A549 (cell line): Measurements from ENCODE around the gene APOL3. TPM values are rescaled to one million over a fixed set of nuclear protein-coding genes. Genes with fewer than 3 reads are reported as not detected.
"Not testable (repeated sequence)": the region's sequence is repeated elsewhere in the genome, so short reads cannot be mapped to it uniquely, and the experiment has no call there.

Experiments used
- ATAC-seq, 2 experiments: fragments of 200-7000 bp in 1 of 2; fragments of >200 bp in 1 of 2; cut with Nextera tagmentation in 1 of 2; cut with Tn5 transposase in 1 of 2; 3 replicates each; pipeline versions ENCODE4 v1.8.0 to v1.9.1; 2018 to 2020; ENCODE audit warnings: mild to moderate bottlenecking in 1 of 2, moderate library complexity in 1 of 2
- CTCF ChIA-PET: fragments of 300-600 bp; sonication (Branson Sonifier 250); formaldehyde crosslinking; extraction: SDS; loops from one replicate; lab custom pipeline; 2021; ENCODE audit warnings: antibody characterized with exemption, inconsistent platforms; lab: Yijun Ruan, JAX
- POLR2A ChIA-PET: fragments of 350-600 bp; formaldehyde crosslinking; extraction: SDS; loops from one replicate; lab custom pipeline; 2021; ENCODE audit warnings: antibody characterized with exemption, inconsistent platforms; lab: Yijun Ruan, JAX
- DNase-seq, 2 experiments: peaks; one replicate each; pipeline versions ENCODE4 v3.0.0 to v3.0.0-alpha.2; 2011 to 2016; ENCODE audit warnings: low read depth in 1 of 2, low spot score in 1 of 2
- FAIRE-seq: peaks from 2 replicates; lab custom pipeline; 2011; peaks lifted over from hg19 to GRCh38; lab: Jason Lieb, UNC
- H3K27ac ChIP-seq, 2 experiments: fragments of >200 bp; sonication (Bioruptor Twin); formaldehyde crosslinking; 3 replicates each; pipeline ENCODE4 v1.5.1; 2016 to 2017
- H3K4me1 ChIP-seq: fragments of >200 bp; sonication (Bioruptor Twin); formaldehyde crosslinking; 3 replicates; pipeline ENCODE4 v1.6.1; 2016
- H3K4me2 ChIP-seq: fragments of >200 bp; sonication (Bioruptor Twin); formaldehyde crosslinking; 3 replicates; pipeline ENCODE4 v1.6.1; 2016
- H3K4me3 ChIP-seq: fragments of >200 bp; sonication (Bioruptor Twin); formaldehyde crosslinking; 3 replicates; pipeline ENCODE4 v1.5.1; 2016
- H3K9me3 ChIP-seq: fragments of >200 bp; sonication (Bioruptor Twin); formaldehyde crosslinking; 3 replicates; pipeline ENCODE4 v1.6.1; 2016
- CHD2 ChIP-seq: fragments of 150-350 bp; IDR thresholded peaks from 2 replicates; pipeline ENCODE4 v1.6.1; 2014; ENCODE audit warnings: low read length; ENCODE audit not compliant: partially characterized antibody
- HEYL ChIP-seq: fragments of 250-450 bp; sonication (Bioruptor Pico); IDR thresholded peaks from 2 replicates; pipeline ENCODE4 v1.8.0; 2021; ENCODE audit warnings: mild to moderate bottlenecking, moderate library complexity
- MAFK ChIP-seq: fragments of 450-650 bp; IDR thresholded peaks from 2 replicates; pipeline ENCODE4 v1.6.1; 2014; ENCODE audit not compliant: partially characterized antibody
- MYC ChIP-seq: IDR thresholded peaks from 2 replicates; pipeline ENCODE4 v1.6.1; 2012; ENCODE audit warnings: mild to moderate bottlenecking, inconsistent platforms, low read length, improper control_type of control experiment, borderline replicate concordance
- RFX5 ChIP-seq: fragments of 450-650 bp; IDR thresholded peaks from 2 replicates; pipeline ENCODE4 v1.7.1; 2014; ENCODE audit warnings: antibody characterized with exemption, mild to moderate bottlenecking, moderate library complexity
- TFCP2L1 ChIP-seq: fragments of 250-450 bp; sonication (Bioruptor Pico); IDR thresholded peaks from 2 replicates; pipeline ENCODE4 v1.5.0; 2021; ENCODE audit warnings: mild to moderate bottlenecking
- ZFP36 ChIP-seq: fragments of 450-650 bp; IDR thresholded peaks from 2 replicates; pipeline ENCODE4 v1.6.1; 2014; ENCODE audit warnings: borderline replicate concordance; ENCODE audit not compliant: partially characterized antibody
- WGBS: methylation state at CpG from one replicate; pipeline ENCODE4 v1.1.6; 2017; ENCODE audit errors: missing lambda C conversion rate; 5-methylcytosine and 5-hydroxymethylcytosine counted together
- polyA plus RNA-seq, 4 experiments: library from polyadenylated mRNA; depleted of rRNA in 3 of 4; stranded (reverse); fragments of >200 nt; fragmentation: RNase III in 1 of 4; extraction: RNeasy Plus Mini Kit Qiagen cat#74134 plus additional on column Dnase treatment in 1 of 4; gene quantifications; 2 replicates in 3 of 4; 3 replicates in 1 of 4; pipeline ENCODE4 v1.2.3, GENCODE V29; 2011 to 2017
- TF ChIP-seq, protein P1 (sequence below): IDR thresholded peaks from 2 replicates; pipeline ENCODE4 v1.6.1; 2012; ENCODE audit warnings: low read depth, borderline replicate concordance
- TF ChIP-seq, protein P2 (sequence below): fragments of 250-450 bp; sonication (Bioruptor Pico); IDR thresholded peaks from 2 replicates; pipeline ENCODE4 v1.5.0; 2021; ENCODE audit warnings: mild to moderate bottlenecking, moderate library complexity, borderline replicate concordance
- TF ChIP-seq, protein P3 (sequence below): fragments of >200 bp; sonication (Bioruptor Twin); formaldehyde crosslinking; IDR thresholded peaks from 3 replicates; pipeline ENCODE4 v1.5.1; 2016

The APOL3 gene
- polyA plus RNA-seq, 2 of the 4 experiments (the other 2 are of a cell fraction), result not detected

DNA sequence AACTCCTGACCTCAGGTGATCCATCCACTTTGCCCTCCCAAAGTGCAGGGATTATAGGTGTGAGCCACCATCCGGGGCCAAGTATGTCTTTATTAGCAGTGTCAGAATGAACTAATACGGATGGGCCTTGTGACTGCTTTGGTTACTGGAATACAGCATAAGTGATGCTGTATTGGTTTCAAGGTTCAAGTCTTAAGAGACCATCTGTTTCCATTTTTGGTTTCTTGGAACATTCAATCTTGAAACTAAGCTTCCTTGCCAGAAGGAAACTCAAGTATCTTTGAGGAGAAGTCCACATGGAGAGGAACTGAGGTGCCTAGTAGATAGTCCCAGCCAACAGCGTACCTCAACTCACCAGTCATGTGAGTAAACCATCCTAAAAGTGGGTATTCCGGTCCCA is 58.8 kb downstream of the APOL3 start:
- no peak for FAIRE-seq
- TF ChIP-seq, protein P1, sequence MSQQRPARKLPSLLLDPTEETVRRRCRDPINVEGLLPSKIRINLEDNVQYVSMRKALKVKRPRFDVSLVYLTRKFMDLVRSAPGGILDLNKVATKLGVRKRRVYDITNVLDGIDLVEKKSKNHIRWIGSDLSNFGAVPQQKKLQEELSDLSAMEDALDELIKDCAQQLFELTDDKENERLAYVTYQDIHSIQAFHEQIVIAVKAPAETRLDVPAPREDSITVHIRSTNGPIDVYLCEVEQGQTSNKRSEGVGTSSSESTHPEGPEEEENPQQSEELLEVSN, result no peak
- no peak for TF ChIP-seq ZFP36
- TF ChIP-seq CHD2, result no peak
- no peak for TF ChIP-seq HEYL
- TF ChIP-seq TFCP2L1 (CRISPR knock-in tag), result no peak
- ChIA-PET CTCF (interaction anchor here (1.4 kb wide), 1 partner anchor 35 kb away, joined by 4 read pairs; no protein-coding TSS in a partner anchor), POLR2A (no interaction called here)
- H3K4me1 ChIP-seq, result no peaks in the 10 kb centered on the region
- 86% methylated on average over 3 of the region's 4 CpGs for WGBS
- no peak for DNase-seq
- H3K9me3 ChIP-seq, result no peaks in the 10 kb centered on the region
- H3K4me2 ChIP-seq, result no peak overlapping the region
- no peak for ATAC-seq
- H3K27ac ChIP-seq, result no peak overlapping the region
- H3K4me3 ChIP-seq, result no peak overlapping the region

DNA sequence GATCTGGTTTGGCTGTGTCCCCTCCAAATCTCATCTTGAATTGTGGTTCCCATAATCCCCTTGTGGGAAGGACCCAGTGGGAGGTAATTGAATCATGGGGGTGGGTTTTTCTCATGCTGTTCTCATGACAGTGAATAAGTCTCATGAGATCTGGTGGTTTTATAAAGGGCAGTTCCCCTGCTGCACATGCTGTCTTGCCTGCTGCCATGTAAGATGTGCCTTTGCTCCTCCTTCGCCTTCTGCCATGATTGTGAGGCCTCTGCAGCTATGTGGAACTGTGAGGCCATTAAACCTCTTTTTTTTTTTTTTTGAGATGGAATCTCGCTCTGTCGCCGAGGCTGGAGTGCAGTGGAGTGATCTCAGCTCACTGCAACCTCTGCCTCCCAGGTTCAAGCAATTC is 59.6 kb downstream of the APOL3 start:
- ATAC-seq, H3K27ac ChIP-seq, H3K4me3 ChIP-seq, H3K9me3 ChIP-seq, FAIRE-seq, DNase-seq, H3K4me2 ChIP-seq, POLR2A ChIA-PET, H3K4me1 ChIP-seq, CTCF ChIA-PET: not testable (repeated sequence)
- 92% methylated on average over 4 of the region's 4 CpGs for WGBS

DNA sequence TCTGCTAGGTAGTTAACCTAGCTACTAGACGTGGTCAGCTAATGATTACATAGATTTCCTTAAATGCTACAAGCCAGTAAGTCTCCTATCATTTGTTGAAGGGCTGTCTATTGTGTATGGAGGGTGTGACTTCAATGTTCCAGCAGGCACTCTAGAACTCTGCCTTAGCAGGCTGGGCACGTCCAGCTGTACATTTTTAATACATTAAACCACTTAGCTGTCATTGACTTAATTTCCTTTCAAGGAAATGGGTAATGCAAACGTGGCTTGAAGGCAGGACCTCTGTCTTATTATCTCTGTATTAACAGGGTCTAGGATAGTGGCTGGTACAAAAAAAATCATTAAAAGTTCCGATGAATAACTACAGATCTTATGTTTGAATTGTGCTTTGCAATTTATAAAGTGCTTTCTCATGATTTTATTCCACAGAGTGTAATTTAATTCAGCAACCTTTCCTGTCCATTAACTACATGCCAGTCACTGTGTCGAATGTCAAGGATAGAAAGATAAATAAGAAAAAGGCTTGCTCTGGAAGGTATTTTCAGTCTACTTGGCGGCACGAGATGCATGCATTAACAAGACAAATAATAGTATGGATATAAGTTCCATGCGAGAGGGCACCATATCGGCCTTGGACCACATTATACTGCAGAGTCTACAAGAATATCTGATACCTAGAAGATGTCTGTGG is 60.3 kb downstream of the APOL3 start:
- H3K4me3 ChIP-seq, result no peak overlapping the region
- CTCF ChIA-PET, result interaction anchor here (0.6 to 1.7 kb wide), 2 partner anchors 34 to 395 kb away, joined by 3 to 5 read pairs; no protein-coding TSS in a partner anchor
- H3K4me1 ChIP-seq, result no peaks in the 10 kb centered on the region
- no peak for FAIRE-seq
- H3K9me3 ChIP-seq, result no peaks in the 10 kb centered on the region
- no peak overlapping the region for H3K4me2 ChIP-seq
- H3K27ac ChIP-seq, result no peak overlapping the region
- 60% methylated on average over 9 of the region's 9 CpGs for WGBS
- TF ChIP-seq, protein P2, sequence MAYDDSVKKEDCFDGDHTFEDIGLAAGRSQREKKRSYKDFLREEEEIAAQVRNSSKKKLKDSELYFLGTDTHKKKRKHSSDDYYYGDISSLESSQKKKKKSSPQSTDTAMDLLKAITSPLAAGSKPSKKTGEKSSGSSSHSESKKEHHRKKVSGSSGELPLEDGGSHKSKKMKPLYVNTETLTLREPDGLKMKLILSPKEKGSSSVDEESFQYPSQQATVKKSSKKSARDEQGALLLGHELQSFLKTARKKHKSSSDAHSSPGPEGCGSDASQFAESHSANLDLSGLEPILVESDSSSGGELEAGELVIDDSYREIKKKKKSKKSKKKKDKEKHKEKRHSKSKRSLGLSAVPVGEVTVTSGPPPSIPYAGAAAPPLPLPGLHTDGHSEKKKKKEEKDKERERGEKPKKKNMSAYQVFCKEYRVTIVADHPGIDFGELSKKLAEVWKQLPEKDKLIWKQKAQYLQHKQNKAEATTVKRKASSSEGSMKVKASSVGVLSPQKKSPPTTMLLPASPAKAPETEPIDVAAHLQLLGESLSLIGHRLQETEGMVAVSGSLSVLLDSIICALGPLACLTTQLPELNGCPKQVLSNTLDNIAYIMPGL, result no peak
- no peak for TF ChIP-seq MAFK
- TF ChIP-seq, protein P3, sequence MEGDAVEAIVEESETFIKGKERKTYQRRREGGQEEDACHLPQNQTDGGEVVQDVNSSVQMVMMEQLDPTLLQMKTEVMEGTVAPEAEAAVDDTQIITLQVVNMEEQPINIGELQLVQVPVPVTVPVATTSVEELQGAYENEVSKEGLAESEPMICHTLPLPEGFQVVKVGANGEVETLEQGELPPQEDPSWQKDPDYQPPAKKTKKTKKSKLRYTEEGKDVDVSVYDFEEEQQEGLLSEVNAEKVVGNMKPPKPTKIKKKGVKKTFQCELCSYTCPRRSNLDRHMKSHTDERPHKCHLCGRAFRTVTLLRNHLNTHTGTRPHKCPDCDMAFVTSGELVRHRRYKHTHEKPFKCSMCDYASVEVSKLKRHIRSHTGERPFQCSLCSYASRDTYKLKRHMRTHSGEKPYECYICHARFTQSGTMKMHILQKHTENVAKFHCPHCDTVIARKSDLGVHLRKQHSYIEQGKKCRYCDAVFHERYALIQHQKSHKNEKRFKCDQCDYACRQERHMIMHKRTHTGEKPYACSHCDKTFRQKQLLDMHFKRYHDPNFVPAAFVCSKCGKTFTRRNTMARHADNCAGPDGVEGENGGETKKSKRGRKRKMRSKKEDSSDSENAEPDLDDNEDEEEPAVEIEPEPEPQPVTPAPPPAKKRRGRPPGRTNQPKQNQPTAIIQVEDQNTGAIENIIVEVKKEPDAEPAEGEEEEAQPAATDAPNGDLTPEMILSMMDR, result no peak
- TF ChIP-seq, all 56 proteins: peak for 0
- POLR2A ChIA-PET, result no interaction called here
- ATAC-seq (no peak), DNase-seq (no peak)

DNA sequence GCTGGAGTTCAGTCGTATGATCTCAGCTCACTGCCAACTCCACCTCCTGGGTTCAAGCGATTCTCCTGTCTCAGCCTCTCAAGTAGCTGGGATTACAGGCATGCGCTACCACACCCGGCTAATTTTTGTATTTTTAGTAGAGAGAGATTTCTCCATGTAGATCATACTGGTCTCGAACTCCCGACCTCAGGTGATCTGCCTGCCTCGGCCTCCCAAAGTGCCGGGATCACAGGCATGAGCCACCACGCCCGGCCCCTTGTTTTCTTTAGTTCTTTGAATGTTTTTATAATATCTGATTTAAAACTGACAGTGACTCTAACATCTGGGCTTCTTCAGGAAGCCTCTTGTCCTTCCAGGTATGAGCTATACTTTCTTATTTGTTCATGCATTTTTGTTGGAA is 61.0 kb downstream of the APOL3 start:
- DNase-seq, POLR2A ChIA-PET, H3K4me2 ChIP-seq, ATAC-seq, FAIRE-seq, H3K9me3 ChIP-seq, H3K4me1 ChIP-seq, H3K27ac ChIP-seq, H3K4me3 ChIP-seq: not testable (repeated sequence)
- CTCF ChIA-PET, result interaction anchor here (0.6 to 1.7 kb wide), 2 partner anchors 34 to 395 kb away, joined by 3 to 5 read pairs; no protein-coding TSS in a partner anchor
- 70% methylated on average over 10 of the region's 10 CpGs for WGBS

DNA sequence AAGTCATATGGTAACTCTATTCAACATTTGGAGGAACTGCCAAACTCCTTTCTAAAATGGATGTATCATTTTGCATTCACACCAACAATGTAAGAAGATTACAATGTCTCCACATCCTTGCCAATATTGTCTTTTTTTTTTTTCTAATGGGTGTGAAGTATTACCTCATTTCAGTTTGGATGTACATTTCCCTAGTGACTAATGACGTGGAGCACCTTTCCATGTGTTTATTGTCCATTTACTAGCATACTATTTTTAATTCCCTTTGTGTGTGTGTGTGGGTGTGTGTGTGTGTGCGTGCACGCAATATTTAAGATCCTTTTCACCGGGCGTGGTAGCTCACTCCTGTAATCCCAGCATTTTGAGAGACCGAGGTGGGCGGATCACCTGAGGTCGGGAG is 62.7 kb downstream of the APOL3 start:
- 84% methylated on average over 8 of the region's 8 CpGs for WGBS
- H3K4me3 ChIP-seq, result no peak overlapping the region
- POLR2A ChIA-PET, result no interaction called here
- peak; percentile 83 for TF ChIP-seq RFX5
- no peak for TF ChIP-seq MYC
- no peak for TF ChIP-seq CHD2
- TF ChIP-seq, all 56 proteins: peak for 1
- no peak overlapping the region for H3K4me2 ChIP-seq
- ATAC-seq, result no peak
- no peaks in the 10 kb centered on the region for H3K4me1 ChIP-seq
- CTCF ChIA-PET, result no interaction called here
- no peak for DNase-seq
- no peak overlapping the region for H3K27ac ChIP-seq
- no peaks in the 10 kb centered on the region for H3K9me3 ChIP-seq
- no peak for FAIRE-seq

DNA sequence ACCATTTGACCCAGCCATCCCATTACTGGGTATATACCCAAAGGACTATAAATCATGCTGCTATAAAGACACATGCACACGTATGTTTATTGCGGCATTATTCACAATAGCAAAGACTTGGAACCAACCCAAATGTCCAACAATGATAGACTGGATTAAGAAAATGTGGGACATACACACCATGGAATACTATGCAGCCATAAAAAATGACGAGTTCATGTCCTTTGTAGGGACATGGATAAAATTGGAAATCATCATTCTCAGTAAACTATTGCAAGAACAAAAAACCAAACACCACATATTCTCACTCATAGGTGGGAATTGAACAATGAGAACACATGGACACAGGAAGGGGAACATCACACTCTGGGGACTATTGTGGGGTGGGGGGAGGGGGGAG is 69.8 kb downstream of the APOL3 start:
- 10% methylated on average over 1 of the region's 3 CpGs for WGBS
- POLR2A ChIA-PET, ATAC-seq, H3K4me3 ChIP-seq, DNase-seq, CTCF ChIA-PET, H3K4me2 ChIP-seq, H3K4me1 ChIP-seq, H3K9me3 ChIP-seq, H3K27ac ChIP-seq, FAIRE-seq: not testable (repeated sequence)
